Activated CD4-positive, alpha-beta T cell treated with anti-CD3 and anti-CD28 coated beads for 4 hours (primary cell): ENCODE measurements around the gene ELF1.

Source experiments
- DNase-seq, 2 donors: peaks; one replicate each; pipeline ENCODE4 v3.0.0-alpha.2; 2020

Gene ELF1

DNA sequence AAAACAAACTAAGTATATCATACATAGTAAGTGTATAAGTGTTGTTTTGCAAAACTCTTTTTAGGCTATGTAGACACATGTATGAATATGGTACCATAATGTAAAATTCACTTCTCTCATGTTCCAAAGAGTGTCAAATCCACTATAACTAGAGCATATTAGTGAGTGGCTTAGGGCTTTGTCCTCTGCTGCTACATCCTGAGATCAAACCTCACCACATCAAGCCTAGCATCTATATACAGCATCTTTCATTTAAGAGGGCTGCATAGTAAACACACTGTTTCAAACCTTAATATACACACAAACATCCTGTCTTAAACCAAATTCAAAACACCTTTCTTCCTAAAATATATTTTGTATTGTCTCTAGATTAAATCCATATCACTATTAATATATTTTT lies 38.7 kb downstream of the ELF1 start:
- no peak for DNase-seq

DNA sequence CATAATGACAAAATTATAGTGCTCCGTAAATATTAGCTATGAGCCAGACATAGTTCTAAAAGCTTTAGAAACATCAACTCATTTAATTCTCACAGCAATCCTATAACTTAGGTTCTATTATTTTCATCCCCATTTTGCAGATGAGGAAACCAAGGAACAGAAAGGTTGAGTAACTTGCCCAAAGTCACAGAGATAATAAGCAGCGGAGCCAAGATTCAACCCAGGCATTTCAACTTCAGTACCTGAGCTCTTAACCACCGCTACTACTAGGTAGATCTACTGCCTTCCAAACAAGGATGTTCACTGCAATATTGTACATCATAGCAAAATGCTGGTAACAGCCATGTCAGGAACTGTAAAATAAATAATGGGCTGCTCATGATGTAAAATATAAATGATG lies 39.9 kb downstream of the ELF1 start:
- DNase-seq: no peak

DNA sequence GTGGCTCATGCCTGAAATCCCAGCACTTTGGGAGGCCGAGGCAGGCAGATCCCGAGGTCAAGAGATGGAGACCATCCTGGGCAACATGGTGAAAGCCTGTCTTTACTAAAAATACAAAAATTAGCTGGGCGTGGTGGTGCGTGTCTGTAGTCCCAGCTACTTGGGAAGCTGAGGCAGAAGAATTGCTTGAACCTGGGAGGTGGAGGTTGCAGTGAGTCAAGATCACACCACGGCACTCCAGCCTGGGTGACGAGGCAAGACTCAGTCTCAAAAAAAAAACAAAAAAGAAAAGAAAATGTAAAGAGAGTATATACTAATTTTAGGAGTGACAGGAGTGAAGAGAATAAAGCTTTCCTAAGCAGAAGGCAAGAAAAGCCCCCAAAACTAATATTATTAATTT lies 41.0 kb downstream of the ELF1 start:
- peak in 1 of 2 donors; percentile 26 for DNase-seq

DNA sequence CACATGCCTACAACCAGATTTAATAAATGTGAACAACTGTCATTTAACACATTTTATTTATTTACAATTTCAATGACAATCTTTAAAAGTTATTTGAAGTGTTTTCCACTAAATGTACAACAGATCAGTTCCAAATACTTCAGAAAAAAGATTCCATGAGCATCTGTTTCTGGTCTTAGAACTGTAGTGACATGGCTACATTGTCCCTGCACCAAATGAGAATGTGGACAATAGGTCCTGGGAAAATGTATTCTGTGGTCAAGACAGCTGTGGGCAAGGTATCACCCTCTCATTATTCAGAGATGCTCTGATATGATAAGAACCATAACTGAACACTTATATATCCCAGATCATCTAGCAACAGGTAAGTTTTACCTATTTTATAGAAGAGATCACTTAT lies 43.7 kb downstream of the ELF1 start:
- no peak for DNase-seq

DNA sequence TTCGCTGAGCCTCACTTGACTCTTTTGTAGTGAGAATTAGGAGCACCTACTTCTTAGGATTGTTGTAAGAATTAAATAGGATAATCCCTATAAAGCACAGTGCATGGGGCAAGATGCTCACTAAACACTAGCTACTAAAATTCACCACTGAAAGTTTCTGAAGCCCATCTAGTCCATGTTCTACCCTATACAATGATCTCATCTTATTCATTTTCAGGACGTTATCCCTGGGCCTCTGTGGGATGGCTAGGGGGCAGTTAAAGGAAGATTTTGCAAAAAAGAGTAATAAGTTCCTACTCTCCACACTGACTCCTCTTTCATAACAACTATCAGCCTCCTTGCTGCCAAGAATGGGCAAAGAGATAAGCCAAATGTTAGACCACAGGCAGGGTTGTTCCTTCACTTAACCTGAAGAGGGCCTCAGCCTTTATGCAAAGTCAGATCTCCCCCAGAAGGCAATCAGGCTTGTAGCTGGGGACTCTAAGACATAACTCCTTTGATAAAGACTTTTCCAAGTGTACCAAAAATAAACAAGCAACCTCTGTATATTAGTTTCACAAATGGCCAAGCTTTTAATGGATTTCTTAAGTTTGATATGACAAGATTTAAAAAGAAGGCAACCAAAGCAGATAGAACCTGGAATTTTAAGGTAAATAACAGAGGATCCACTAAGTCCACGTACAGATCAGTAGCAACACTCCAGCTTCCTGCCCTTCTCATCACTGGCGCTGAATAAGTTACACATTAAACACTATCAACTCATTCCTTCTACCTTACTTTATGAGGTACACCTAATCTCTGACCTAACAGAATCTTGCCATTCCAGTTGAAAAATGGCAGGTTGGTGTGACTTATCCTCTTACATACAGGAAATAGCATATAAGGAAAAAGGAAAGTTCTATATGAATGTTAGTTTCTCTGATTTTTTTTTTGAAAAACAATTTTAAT lies 44.4 kb downstream of the ELF1 start:
- peak in 1 of 2 donors; percentile 38 for DNase-seq

DNA sequence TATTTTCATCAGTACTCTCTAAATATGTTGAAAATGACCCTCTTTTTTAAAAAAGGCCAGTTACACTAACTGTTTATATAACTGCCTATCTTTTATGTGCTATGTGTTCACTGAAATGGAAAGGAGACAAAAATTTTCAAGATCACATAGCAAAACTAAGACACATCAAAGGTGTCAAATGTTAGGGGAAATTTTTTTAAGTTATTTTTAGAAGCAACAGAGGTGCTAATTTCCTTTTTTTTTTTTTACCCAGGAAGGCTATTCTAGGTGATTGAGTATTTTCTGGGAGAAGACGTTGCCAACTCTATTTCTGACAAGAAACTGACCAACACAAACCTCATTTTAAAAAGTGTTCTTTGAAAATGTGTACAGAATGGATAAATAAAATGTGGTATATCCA lies 45.7 kb downstream of the ELF1 start:
- no peak for DNase-seq

DNA sequence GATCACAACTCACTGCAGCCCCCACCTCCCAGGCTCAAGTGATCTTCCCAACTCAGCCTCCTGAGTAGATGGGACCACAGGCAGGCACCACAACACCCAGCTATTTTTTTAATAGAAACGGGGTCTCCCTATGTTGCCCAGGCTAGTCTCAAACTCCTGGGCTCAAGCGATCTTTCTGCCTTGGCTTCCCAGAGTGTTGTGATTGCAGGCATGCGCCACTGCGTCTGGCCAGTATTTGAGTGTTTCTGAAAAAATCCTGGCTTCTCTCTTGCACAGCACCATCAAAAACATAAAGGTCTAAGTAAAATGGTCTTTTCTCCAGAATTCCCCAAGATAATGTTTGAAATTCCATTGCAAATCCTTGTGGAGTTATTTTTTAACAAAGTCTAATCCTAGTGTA lies 47.8 kb downstream of the ELF1 start:
- no peak for DNase-seq

DNA sequence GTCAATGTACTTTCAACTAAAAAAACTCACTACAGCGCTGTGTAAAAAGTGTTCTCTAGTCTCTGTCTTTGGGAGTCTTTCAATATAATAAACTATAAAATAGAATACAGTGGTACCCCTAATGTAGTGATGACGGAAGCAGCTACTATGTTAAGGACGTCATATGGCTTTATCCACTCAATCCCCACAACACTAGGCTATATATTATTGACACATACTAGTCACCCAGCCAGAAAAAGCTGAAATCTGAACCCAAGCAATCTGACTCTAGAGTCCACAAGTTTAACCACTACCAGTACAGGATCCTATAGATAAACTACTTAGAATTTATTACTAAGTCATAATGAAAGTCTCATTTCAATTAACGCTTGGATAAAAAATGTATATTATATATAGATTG lies 48.3 kb downstream of the ELF1 start:
- no peak for DNase-seq

DNA sequence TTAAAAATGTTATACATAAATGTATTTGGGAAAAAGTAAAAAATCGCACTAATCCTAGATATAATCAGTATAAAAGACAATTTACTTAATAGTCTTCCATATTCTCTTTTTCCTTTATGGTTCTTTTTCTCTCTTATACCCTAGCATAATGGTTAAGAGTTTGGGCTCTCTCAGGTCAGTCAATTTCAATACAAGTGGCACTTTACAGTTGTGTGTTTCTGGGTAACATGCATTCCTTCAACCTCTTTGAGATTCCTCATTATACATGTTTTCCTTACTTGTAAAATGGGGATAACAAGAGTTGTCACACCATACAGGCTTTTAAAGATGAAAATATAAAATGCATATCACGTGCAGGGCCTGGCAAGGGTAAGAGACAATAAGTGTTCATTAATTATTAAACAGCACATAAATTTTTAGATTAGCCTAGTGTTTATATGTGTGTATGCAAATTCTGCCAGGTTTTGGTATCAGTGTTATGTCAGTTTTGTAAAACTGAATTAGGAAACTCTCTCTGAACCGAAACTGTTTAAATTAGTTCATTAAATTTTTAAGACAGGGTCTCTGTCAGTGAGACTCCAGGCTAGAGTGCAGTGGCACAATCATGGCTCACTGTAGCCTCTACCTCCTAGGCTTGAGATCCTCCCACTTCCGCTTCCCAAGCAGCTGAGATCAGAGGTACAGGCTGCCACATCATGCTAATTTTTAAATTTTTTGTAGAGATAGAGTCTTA lies 49.8 kb downstream of the ELF1 start:
- DNase-seq: peak; percentile 19 to 22

DNA sequence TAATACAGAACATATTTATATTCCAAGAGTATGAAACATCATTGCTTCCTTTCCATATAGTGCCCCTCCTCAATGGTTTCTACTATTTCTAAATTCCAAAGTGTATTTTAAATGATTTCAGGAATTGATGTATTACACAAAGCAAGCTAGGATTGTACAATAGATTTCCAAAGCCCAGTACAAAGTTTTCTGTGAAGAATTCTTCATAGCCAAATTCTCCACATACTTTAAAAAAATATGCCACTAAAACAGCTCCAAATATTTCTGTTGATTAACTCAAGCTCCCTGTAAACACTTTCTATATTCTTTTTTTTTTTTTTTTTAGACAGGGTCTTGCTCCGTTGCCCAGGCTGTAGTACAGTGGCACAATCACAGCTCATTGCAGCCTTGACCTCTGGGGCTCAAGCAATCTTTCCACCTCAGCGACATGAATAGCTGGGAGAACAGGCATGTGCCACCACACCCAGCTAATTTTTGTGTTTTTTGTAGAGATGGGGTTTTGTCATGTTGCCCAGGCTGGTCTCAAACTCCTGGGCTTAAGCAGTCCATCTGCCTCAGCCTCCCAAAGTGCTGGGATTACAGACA lies 50.6 kb downstream of the ELF1 start:
- no peak for DNase-seq

DNA sequence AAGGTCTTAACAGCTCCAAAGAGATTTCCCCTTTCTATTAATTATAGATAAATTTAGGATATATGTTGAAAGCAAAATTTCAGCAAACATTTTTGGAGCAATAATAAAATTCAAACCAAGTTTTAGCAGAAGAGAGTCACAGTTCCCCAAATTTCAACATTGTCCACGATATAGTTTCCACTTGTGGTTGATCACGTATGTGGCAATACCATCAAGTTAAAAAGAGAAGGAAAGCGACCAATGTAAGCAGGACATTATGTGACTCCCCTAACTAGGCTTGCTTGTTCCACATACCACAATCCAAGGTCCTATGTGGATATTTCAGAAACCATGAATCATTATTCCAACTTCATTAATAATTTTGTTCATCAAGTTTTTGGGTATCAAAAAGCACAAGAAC lies 52.8 kb downstream of the ELF1 start:
- no peak for DNase-seq

DNA sequence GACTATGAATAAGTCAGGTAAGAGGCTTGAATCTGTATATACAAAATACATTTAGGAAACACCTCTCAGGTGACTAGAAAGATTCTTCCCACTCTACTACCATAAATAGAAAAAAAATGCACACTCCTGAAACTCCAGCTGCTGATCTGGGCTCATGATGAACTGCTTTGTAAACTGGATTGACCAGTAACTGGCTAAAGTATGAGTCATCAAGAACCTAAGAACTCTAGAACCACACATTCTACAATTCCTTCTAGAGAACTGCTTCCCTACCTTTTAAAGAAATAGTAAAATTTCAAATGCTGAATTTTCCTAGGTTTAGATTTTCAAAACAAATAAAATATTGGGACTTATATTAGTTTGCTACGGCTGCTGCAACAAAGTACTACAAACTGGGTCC lies 55.2 kb downstream of the ELF1 start:
- DNase-seq: no peak

DNA sequence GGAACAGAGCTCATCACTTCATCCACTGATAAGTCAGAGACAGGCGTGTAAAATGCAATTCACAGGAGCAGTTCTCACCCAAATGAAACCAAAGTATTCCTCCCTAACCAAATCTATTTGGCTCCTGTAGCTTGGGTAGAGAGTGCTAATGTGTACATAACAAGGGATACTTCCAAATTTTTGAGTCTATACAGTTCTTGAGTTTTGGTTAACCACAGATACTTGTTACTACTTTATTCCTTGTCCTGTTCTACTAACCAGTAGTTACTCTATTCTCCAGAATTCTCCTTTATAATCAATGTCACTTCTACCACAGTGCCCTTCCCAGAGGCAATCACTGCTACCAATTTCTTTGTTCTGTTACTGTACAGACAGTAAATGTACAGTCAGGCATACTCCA lies 57.3 kb downstream of the ELF1 start:
- DNase-seq: no peak

DNA sequence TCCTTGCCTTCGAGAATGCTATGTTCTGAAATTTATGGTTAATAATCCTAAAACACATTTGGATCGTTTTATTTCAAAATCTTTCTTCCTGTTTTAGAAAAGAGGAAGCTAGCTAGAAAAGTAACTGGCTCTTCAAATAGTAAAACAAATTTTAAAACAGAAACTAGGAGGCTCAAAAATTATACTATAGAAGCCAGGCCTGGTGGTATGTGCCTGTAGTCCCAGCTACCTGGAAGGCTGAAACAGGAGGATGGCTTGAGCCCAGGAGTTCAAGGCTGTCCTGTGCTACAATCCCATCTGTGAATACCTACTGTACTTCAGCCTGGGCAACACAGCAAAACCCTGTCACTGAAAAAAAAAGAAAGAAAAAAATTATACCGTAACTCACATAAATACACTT lies 57.9 kb downstream of the ELF1 start:
- DNase-seq: no peak

DNA sequence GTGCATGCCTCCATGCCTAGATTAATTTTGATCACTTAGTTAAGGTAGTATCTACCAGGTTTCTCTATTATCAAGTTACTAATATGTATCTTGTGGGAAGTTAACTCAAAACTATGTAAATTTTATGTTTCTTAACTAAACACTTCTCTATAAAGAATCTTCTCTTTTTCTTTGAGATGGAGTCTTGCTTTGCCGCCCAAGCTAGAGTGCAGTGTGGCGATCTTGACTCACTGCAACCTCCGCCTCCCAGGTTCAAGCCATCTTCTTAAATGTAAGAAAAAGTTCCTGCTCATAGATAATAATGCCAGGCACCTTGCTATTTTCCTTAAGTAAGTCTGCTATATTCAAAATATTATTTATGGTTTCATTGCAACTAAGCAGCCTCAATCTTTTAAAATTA lies 58.4 kb downstream of the ELF1 start:
- no peak for DNase-seq

DNA sequence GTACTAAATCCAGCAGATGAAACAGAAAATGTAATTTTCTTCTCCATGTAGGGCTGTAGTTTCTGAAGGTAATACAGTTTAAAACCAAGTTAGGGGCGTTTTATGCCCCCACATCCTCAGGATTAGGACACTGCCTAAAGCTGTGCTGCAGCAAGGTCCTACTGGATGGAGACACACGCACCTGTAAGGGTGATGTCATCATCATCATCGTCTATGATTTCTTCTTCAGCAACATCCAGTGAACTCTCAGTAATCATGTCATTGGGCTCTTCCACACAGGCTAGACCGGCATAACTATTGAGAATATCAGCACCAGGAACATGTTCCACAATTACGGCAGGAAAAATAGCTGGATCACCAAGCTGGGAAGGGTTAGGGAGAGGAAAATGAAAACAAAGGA lies 60.5 kb downstream of the ELF1 start:
- no peak for DNase-seq

DNA sequence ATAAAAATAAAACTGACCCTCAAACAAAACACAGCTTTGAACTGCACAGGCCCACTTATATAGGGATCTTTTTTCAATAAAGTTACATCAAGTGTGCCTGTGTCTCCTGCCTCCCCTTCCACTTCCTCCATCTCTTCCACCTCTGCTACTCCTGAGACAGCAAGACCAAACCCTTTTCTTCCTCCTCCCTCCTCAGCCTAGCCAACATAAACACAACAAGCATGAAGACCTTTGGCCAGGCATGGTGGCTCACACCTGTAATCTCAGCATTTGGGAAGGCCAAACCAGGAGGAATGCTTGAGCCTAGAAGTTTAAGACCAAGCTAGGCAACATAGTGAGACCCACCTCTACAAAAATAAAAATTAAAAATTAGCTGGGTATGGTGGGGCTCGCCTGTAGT lies 72.6 kb downstream of the ELF1 start:
- DNase-seq: no peak

DNA sequence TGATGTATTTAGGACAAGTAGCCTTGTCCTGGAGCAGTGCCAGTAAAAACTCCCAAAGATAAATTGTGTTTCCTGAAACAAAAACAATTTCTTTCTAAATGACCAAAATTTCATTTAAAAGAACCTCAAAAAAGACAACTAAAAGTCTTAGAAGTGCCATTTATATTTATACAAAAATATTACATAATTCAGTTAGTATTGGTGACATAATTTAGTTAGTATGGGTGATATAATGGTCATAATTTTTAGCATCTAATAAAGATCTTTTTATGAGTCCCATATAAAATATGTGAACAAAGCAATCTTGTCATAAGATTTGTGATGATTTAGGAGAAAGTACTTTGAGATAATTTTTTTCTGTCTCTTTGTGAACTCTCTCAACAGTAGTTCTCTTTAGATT lies 76.0 kb downstream of the ELF1 start:
- DNase-seq: no peak

DNA sequence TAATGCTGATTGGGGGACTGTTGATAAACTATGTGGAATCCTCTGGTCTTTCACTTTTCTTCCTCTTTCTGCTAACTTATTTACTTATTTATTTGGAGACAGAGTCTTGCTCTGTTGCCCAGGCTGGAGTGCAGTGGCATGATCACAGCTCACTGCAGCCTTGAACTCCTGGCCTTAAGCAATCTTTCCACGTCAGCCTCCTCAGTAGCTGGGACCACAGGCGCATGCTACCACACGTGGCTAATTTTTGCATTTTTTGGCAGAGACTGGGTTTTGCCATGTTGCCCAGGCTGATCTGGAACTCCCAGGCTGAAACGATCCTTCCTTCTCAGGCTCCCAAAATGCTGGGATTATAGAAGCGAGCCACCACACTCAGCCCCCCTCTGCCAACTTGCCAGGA lies 77.5 kb downstream of the ELF1 start:
- DNase-seq: no peak

DNA sequence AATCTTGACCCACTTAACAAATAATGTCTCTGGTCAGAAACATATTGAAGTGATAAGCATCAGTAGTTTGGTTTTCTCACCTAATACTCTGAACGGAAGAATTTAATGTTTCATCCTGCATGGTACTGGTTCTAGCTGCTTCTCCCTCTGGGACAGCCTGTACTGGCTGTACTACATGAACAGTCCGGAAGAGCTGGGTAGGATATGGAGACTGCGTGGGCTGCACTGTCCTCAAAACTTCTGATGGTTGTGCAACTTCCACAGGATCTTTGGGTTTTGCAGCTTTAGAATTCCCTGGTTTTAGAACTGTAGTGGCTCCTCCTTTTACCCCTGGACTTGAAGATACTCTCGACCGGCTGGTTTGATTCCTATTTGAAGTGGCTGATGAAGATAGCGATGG lies 78.3 kb downstream of the ELF1 start:
- no peak for DNase-seq

DNA sequence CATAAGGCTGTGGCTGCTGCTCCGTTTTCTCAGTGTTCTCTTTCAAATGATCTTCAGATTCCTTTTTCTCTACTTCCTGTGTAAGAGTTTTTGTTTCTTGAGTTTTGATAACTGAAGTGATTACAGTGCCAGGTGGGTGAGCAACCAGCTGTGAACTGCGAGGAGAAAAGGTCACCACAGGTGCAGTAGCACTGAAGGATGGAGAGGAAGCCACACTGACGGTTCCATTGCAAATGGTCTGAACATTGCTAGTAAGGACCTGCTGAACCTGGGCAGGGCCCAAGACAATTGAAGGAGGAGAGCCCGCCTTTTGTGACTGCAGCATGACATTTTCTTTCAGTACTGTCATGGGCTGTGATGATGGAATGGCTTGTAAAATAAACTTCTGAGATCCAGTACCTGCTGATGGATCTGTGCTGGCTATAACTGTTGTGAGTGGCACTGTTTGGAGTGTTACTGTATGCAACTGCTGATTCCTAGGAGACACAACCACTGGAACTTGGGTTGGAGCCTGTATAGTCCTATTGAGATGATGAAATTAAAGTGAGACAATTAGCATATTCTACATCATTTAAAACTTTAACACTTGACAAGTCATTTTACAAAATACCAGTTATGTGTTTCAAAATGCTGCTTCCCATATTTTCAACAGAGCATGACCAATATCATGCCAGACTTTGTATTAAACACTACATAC lies 85.5 kb downstream of the ELF1 start:
- no peak for DNase-seq

DNA sequence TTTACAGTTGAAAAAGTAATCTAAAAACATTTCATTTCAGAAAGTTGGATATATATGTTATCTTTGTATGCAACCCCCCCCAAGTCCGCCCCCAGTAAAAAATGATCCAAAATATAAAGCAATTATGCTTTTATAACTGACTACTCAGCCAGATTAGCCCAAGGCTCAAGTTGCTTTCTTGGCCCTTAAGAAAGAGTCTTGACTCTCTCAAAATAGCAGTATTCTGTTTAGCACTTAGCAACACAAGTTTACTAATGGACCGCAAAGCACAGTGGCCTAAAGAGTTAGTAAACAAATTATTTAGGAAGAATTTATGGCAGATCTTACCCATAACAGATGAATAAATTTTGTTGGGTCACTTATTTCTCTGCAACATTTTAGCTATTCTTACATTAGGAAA lies 86.9 kb downstream of the ELF1 start:
- no peak for DNase-seq

DNA sequence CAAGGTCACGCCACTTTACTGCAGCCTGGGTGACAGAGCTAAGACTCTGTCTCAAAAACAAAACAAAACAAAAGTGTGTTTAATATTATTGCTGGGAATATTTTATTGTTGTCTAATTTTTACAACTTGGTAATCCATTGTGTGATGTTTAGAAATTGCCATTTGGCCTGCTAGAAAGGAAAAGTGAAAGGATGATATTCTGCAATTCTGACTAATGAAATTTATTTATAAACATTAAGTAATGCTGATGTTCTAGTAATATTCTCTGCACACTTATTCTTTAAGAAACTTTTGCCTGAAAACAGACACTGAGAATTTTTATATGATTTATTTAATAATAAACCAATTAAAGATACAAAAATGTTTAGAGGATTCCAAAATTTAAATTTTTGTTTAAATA lies 87.4 kb downstream of the ELF1 start:
- DNase-seq: no peak
